Brain microvascular endothelial cell (primary cell): ENCODE data around the gene MAU2.

Experiments used
- DNase-seq: peaks from one replicate; pipeline ENCODE4 v3.0.0-alpha.2; 2020
- H3K27ac ChIP-seq: fragments of 250-450 bp; sonication (Bioruptor Pico); 2 replicates; pipeline ENCODE4 v1.5.1; 2020; ENCODE audit warnings: mild to moderate bottlenecking, moderate library complexity
- H3K27me3 ChIP-seq: fragments of 250-450 bp; sonication (Bioruptor Pico); replicated peaks from 2 replicates; pipeline ENCODE4 v1.5.1; 2020; ENCODE audit warnings: mild to moderate bottlenecking
- H3K36me3 ChIP-seq: fragments of 250-450 bp; sonication (Bioruptor Pico); replicated peaks from 2 replicates; pipeline ENCODE4 v1.5.1; 2020; ENCODE audit warnings: mild to moderate bottlenecking
- H3K4me3 ChIP-seq: 2 replicates; pipeline ENCODE4 v1.5.1; 2011; ENCODE audit warnings: low read depth, mild to moderate bottlenecking, control low read depth, low read length, moderate library complexity
- CTCF ChIP-seq: IDR thresholded peaks from 2 replicates; pipeline ENCODE4 v1.5.1; 2011; ENCODE audit warnings: low read depth, mild to moderate bottlenecking, moderate library complexity, low read length, control low read depth, inconsistent platforms; ENCODE audit errors: missing control alignments
- in situ Hi-C: cut with HindIII; loops from 2 replicates; pipeline ENCODE4 v1.10.0; 2017; ENCODE audit warnings: low sequenced_read_pairs, low pct_ligation_motif_present

MAU2 gene

DNA sequence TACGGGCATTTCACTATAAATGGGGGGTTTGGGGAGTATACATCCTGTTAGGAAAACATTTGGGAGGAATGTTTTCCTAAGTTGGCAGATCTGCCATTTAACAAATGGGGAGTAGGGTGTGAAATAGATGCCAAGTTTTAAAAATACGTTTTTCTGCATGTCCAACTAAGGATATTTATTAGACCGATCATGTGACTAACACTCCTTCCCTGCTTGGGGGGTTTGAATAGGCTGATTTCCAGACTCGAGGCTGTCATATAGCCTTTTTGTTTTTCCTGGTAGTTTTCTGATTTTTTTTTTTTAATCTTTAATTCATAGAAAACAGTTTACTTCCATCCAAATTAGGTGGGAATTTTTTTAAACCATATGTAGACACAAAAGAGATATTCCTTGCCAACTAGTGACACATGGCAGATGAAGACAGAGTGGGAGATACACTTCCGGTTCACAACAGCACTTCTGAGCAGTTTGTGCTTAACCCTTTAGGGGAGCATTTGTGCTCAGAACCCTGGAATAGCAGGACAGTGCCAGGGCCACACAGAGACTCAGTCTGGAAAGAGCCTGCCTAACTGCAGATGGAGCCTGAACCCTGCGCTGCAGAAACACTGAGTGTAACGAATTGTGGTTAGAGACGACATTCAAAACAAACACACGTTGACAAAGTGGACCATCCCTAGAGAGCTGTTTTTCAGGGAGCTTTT lies 79.3 kb downstream of the MAU2 start:
- Histone ChIP-seq H3K36me3 (no peaks in the 10 kb centered on the region), H3K27ac (no peak overlapping the region), H3K27me3 (no peaks in the 10 kb centered on the region), H3K4me3 (no peak overlapping the region)
- in situ Hi-C loops = no loop called here
- no peak for TF ChIP-seq CTCF
- DNase-seq = peak; percentile 17

- TF ChIP-seq CTCF = no peak
- in situ Hi-C loops = no loop called here
- no peaks in the 10 kb centered on the region for H3K27me3 ChIP-seq
- no peak for DNase-seq
- H3K4me3 ChIP-seq = no peak overlapping the region
- no peak overlapping the region for H3K27ac ChIP-seq
- H3K36me3 ChIP-seq = no peaks in the 10 kb centered on the region
Measured at GRCh38 chr19:19402656-19403372, 82.2 kb downstream of the MAU2 start.

DNA sequence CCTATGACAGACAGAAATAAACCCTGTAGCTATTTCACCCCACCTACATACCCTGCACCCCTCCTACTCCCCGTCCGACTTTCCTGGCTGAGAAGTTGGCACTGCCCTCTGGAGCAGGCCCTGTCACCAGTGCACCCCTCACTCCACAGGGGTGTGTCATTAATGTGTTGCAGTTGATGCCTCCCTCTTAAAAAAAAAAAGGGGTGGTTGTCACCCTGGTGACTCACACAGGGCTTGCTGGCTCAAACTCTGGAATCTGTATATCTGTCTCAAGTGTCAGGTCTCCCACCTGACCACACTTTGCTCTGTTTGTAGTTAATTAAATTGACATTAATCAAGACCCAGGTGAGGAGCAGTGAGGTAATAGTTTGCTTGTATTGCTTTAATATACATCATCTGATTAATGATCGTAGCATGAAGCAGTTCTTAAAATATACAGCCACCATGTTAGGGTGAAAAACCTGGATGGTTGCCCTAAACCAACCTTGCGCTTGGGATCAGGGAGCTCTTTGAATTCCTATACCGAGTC lies 82.8 kb downstream of the MAU2 start:
- no peak overlapping the region for H3K4me3 ChIP-seq
- in situ Hi-C loops = no loop called here
- no peaks in the 10 kb centered on the region for H3K36me3 ChIP-seq
- H3K27me3 ChIP-seq = no peaks in the 10 kb centered on the region
- peak; percentile 11 for DNase-seq
- no peak overlapping the region for H3K27ac ChIP-seq
- no peak for TF ChIP-seq CTCF

GRCh38 chr19:19404879-19405860 lies 84.5 kb downstream of the MAU2 start, which contains the start of gene GATAD2A:
Gene GATAD2A (plus strand): TSS chr19:19405675. CDS start chr19:19465346, 59,671 bp downstream.
- Histone ChIP-seq H3K36me3 (no peaks in the 10 kb centered on the region), H3K27ac (peak within 1 kb of the TSS; percentile 62), H3K27me3 (no peaks in the 10 kb centered on the region), H3K4me3 (peak within 1 kb of the TSS; percentile 78)
- TF ChIP-seq CTCF = peak; percentile 13
- DNase-seq = peak; percentile 76
- in situ Hi-C loops = no loop called here

GRCh38 chr19:19405971-19406877 lies 85.6 kb downstream of the MAU2 start:
- Histone ChIP-seq H3K27me3 (no peaks in the 10 kb centered on the region), H3K4me3 (peak overlapping the region; percentile 78), H3K27ac (peak overlapping the region; percentile 60), H3K36me3 (no peaks in the 10 kb centered on the region)
- no peak for TF ChIP-seq CTCF
- no peak for DNase-seq
- in situ Hi-C loops = no loop called here
